PC-9 (cell line): ENCODE results near the gene PCGF2. TPM values are rescaled to one million over a fixed set of nuclear protein-coding genes. Genes with fewer than 3 reads are reported as not detected.

Experiments
- BruUV-seq: library from RNA; stranded (reverse); fragments of 400-500 nt; replicated peaks from 2 replicates; lab custom pipeline; 2021; lab: Mats Ljungman, UMichigan
- CTCF ChIA-PET: fragments of 300-600 bp; sonication (Branson Sonifier 250); formaldehyde crosslinking; loops from one replicate; lab custom pipeline; 2022; ENCODE audit warnings: antibody characterized with exemption; lab: Charles Lee
- POLR2A ChIA-PET: fragments of 300-600 bp; sonication (Branson Sonifier 250); formaldehyde crosslinking; loops from one replicate; lab custom pipeline; 2022; ENCODE audit warnings: antibody characterized with exemption; ENCODE audit not compliant: unreplicated experiment; lab: Charles Lee
- DNase-seq, 2 experiments: peaks; one replicate each; pipeline versions ENCODE4 v3.0.0 to v3.0.0-alpha.2; 2015 to 2022; ENCODE audit warnings: mixed read lengths in 1 of 2
- H2AFZ ChIP-seq: fragments of 200-600 bp; sonication (generic); 2 replicates; pipeline ENCODE4 v1.8.1; 2017; ENCODE audit warnings: antibody characterized with exemption
- H3F3A ChIP-seq: fragments of 200-600 bp; sonication (generic); 2 replicates; pipeline ENCODE4 v1.8.1; 2017; ENCODE audit warnings: antibody characterized with exemption, mild to moderate bottlenecking, low read depth; ENCODE audit not compliant: insufficient read depth
- H3K27ac ChIP-seq: fragments of 200-600 bp; sonication (generic); 2 replicates; pipeline ENCODE4 v1.6.1; 2016; ENCODE audit warnings: mixed run types
- H3K27me3 ChIP-seq: fragments of 200-600 bp; sonication (generic); 2 replicates; pipeline ENCODE4 v1.6.1; 2016; ENCODE audit warnings: low read depth, mixed run types; ENCODE audit not compliant: insufficient read depth
- H3K36me3 ChIP-seq: fragments of 200-600 bp; sonication (generic); 2 replicates; pipeline ENCODE4 v1.6.1; 2016; ENCODE audit warnings: low read depth, mixed run types
- H3K4me1 ChIP-seq: fragments of 200-600 bp; sonication (generic); replicated peaks from 2 replicates; pipeline ENCODE4 v1.6.1; 2016; ENCODE audit warnings: mixed run types; ENCODE audit not compliant: insufficient read depth
- H3K4me2 ChIP-seq: fragments of 200-600 bp; sonication (generic); 2 replicates; pipeline ENCODE4 v1.6.1; 2017; ENCODE audit warnings: mixed run types
- H3K4me3 ChIP-seq: fragments of 200-600 bp; sonication (generic); 2 replicates; pipeline ENCODE4 v1.6.1; 2016; ENCODE audit warnings: mixed run types
- H3K79me2 ChIP-seq: fragments of 200-600 bp; sonication (generic); 2 replicates; pipeline ENCODE4 v1.6.1; 2017; ENCODE audit warnings: low read depth, mixed run types
- H3K9me2 ChIP-seq: fragments of 200-600 bp; sonication (generic); 2 replicates; pipeline ENCODE4 v1.8.1; 2017; ENCODE audit warnings: mild to moderate bottlenecking; ENCODE audit not compliant: insufficient read depth
- H3K9me3 ChIP-seq: fragments of 200-600 bp; sonication (generic); 2 replicates; pipeline ENCODE4 v1.8.1; 2016; ENCODE audit warnings: low read depth; ENCODE audit not compliant: insufficient read depth
- H4K20me1 ChIP-seq: fragments of 200-600 bp; sonication (generic); 2 replicates; pipeline ENCODE4 v1.8.1; 2017; ENCODE audit not compliant: insufficient read depth
- CTCF ChIP-seq: fragments of 200-600 bp; sonication (generic); conservative IDR thresholded peaks from 2 replicates; pipeline ENCODE4 v1.6.1; 2017; ENCODE audit warnings: mixed run types, antibody characterized with exemption, mild to moderate bottlenecking, moderate library complexity
- EZH2 ChIP-seq: fragments of 200-600 bp; sonication (generic); IDR thresholded peaks from 2 replicates; pipeline ENCODE4 v1.8.0; 2017; ENCODE audit warnings: antibody characterized with exemption, low read depth
- intact Hi-C: fragments of 100-400 bp; cut with micrococcal nuclease; formaldehyde crosslinking; loops from one replicate; pipeline ENCODE4 v1.10.0; 2022; ENCODE audit not compliant: unreplicated experiment
- total RNA-seq: library from RNA; stranded (reverse); gene quantifications from 2 replicates; pipeline ENCODE4 v1.2.3, GENCODE V29; 2021

Gene PCGF2
- total RNA-seq, 1 experiment from 2014 or later, result 43.3 TPM

GRCh38 chr17:38779965-38780752, 32.0 kb upstream of the PCGF2 start:
- Histone ChIP-seq H3K9me3 (no peaks in the 10 kb centered on the region), H3K4me2 (no peak overlapping the region), H3K36me3 (peaks cover 16% of the 10 kb centered on the region), H3K9me2 (no peaks in the 10 kb centered on the region), H3K4me1 (no peaks in the 10 kb centered on the region), H4K20me1 (no peaks in the 10 kb centered on the region), H3K27me3 (no peaks in the 10 kb centered on the region), H3K79me2 (no peaks in the 10 kb centered on the region), H3K27ac (no peak overlapping the region), H3F3A (no peaks in the 10 kb centered on the region), H3K4me3 (no peak overlapping the region), H2AFZ (no peak overlapping the region)
- no peak for DNase-seq
- intact Hi-C loops, result no loop called here
- CTCF ChIA-PET, result no interaction called here
- no TSS peak for BruUV-seq
- POLR2A ChIA-PET, result no interaction called here
- TF ChIP-seq CTCF (no peak), EZH2 (no peak)

- Histone ChIP-seq H3K79me2 (no peaks in the 10 kb centered on the region), H3K4me3 (no peak overlapping the region), H3K4me1 (no peaks in the 10 kb centered on the region), H3K9me2 (no peaks in the 10 kb centered on the region), H3K27me3 (no peaks in the 10 kb centered on the region), H3K4me2 (no peak overlapping the region), H3K9me3 (no peaks in the 10 kb centered on the region), H3F3A (no peaks in the 10 kb centered on the region), H4K20me1 (no peaks in the 10 kb centered on the region), H2AFZ (no peak overlapping the region), H3K27ac (no peak overlapping the region), H3K36me3 (peaks cover 17% of the 10 kb centered on the region; the same call in 1 of the 2 replicates)
- TF ChIP-seq CTCF, result no peak
- no peak for TF ChIP-seq EZH2
- no peak for DNase-seq
- no TSS peak for BruUV-seq
- POLR2A ChIA-PET, result interaction anchor here (0.7 kb wide), 1 partner anchor 625 kb away, joined by 13 read pairs; no protein-coding TSS in a partner anchor
- intact Hi-C loops, result no loop called here
- CTCF ChIA-PET, result no interaction called here
Observed at GRCh38 chr17:38777641-38778250, 29.6 kb upstream of the PCGF2 start.

GRCh38 chr17:38773258-38773657, 25.1 kb upstream of the PCGF2 start:
- H3K27ac ChIP-seq, result no peak overlapping the region
- TF ChIP-seq EZH2 (no peak), CTCF (no peak)
- no peak overlapping the region for H3K4me3 ChIP-seq
- no peaks in the 10 kb centered on the region for H3K79me2 ChIP-seq
- no peaks in the 10 kb centered on the region for H4K20me1 ChIP-seq
- intact Hi-C loops, result no loop called here
- H3K9me3 ChIP-seq, result no peaks in the 10 kb centered on the region
- no peak overlapping the region for H2AFZ ChIP-seq
- no peaks in the 10 kb centered on the region for H3K4me1 ChIP-seq
- H3K36me3 ChIP-seq, result peaks cover 13% of the 10 kb centered on the region; the same call in 1 of the 2 replicates
- no peaks in the 10 kb centered on the region for H3K9me2 ChIP-seq
- no peak overlapping the region for H3K4me2 ChIP-seq
- BruUV-seq, result no TSS peak
- H3F3A ChIP-seq, result peaks cover 6% of the 10 kb centered on the region
- POLR2A ChIA-PET, result interaction anchor here (0.6 kb wide), 1 partner anchor 27 kb away, joined by 3 read pairs; no protein-coding TSS in a partner anchor
- CTCF ChIA-PET, result no interaction called here
- no peak for DNase-seq
- no peaks in the 10 kb centered on the region for H3K27me3 ChIP-seq
